ENCODE results near the gene DPP6.

DPP6 gene

GRCh38 chr7:154177584-154177983 lies 125.4 kb downstream of the DPP6 start:
- Histone ChIP-seq H3K4me3 (IDR thresholded peaks at IDR 0.05; ENCODE audit: insufficient read depth, low read depth, low read length) (no peak overlapping the region), H3K27ac (no peak overlapping the region), H3K4me1 (ENCODE audit: low read depth, poor library complexity, severe bottlenecking) (peaks cover 5% of the 10 kb centered on the region), H3K27me3 (ENCODE audit: insufficient read depth, low read depth) (no peaks in the 10 kb centered on the region), H2AFZ (ENCODE audit: low read depth) (no peak overlapping the region), H3K79me2 (ENCODE audit: insufficient read depth, low read depth) (no peaks in the 10 kb centered on the region), H3K9ac (no peak overlapping the region), H4K20me1 (ENCODE audit: insufficient read depth) (no peaks in the 10 kb centered on the region), H3K36me3 (ENCODE audit: insufficient read depth) (no peaks in the 10 kb centered on the region), H3K4me2 (no peak overlapping the region)
- TF ChIP-seq, protein P1, sequence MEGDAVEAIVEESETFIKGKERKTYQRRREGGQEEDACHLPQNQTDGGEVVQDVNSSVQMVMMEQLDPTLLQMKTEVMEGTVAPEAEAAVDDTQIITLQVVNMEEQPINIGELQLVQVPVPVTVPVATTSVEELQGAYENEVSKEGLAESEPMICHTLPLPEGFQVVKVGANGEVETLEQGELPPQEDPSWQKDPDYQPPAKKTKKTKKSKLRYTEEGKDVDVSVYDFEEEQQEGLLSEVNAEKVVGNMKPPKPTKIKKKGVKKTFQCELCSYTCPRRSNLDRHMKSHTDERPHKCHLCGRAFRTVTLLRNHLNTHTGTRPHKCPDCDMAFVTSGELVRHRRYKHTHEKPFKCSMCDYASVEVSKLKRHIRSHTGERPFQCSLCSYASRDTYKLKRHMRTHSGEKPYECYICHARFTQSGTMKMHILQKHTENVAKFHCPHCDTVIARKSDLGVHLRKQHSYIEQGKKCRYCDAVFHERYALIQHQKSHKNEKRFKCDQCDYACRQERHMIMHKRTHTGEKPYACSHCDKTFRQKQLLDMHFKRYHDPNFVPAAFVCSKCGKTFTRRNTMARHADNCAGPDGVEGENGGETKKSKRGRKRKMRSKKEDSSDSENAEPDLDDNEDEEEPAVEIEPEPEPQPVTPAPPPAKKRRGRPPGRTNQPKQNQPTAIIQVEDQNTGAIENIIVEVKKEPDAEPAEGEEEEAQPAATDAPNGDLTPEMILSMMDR (conservative IDR thresholded peaks at IDR 0.05; ENCODE audit: low read depth, low read length) = no peak

- no peak overlapping the region for H3K27ac ChIP-seq
- H3K36me3 ChIP-seq (ENCODE audit: insufficient read depth) = no peaks in the 10 kb centered on the region
- no peak overlapping the region for H3K4me3 ChIP-seq (IDR thresholded peaks at IDR 0.05; ENCODE audit: insufficient read depth, low read depth, low read length)
- H3K9ac ChIP-seq = no peak overlapping the region
- no peaks in the 10 kb centered on the region for H4K20me1 ChIP-seq (ENCODE audit: insufficient read depth)
- H2AFZ ChIP-seq (ENCODE audit: low read depth) = no peak overlapping the region
- no peaks in the 10 kb centered on the region for H3K27me3 ChIP-seq (ENCODE audit: insufficient read depth, low read depth)
- peaks cover 5% of the 10 kb centered on the region for H3K4me1 ChIP-seq (ENCODE audit: low read depth, poor library complexity, severe bottlenecking)
- no peak overlapping the region for H3K4me2 ChIP-seq
- H3K79me2 ChIP-seq (ENCODE audit: insufficient read depth, low read depth) = no peaks in the 10 kb centered on the region
- TF ChIP-seq, protein P1 (conservative IDR thresholded peaks at IDR 0.05; ENCODE audit: low read depth, low read length) = no peak
Measured at GRCh38 chr7:154178895-154179294, 126.7 kb downstream of the DPP6 start.

DNA sequence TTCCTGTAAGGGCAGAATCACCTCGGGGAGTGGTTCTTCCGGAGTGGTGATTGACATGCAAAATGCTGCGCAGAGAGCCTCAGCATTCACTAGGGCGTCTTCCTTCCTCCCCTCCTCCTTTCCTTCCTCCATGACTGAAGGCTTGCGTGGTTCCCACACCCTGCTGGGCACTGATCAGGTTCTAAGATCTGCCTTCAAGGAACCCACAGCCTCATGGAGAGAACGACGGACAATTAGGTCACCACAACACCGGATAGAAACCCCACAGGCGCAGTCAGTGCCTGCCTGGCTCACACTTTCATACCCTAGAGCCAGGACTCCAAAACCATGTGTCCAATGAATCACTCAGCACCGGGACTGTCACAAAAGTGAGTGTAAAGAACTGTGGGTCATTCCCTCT lies 131.3 kb downstream of the DPP6 start:
- no peaks in the 10 kb centered on the region for H3K79me2 ChIP-seq (ENCODE audit: insufficient read depth, low read depth)
- H3K27me3 ChIP-seq (ENCODE audit: insufficient read depth, low read depth) = no peaks in the 10 kb centered on the region
- no peak overlapping the region for H3K4me3 ChIP-seq (IDR thresholded peaks at IDR 0.05; ENCODE audit: insufficient read depth, low read depth, low read length)
- no peak overlapping the region for H3K4me2 ChIP-seq
- no peak overlapping the region for H3K9ac ChIP-seq
- H3K27ac ChIP-seq = no peak overlapping the region
- H4K20me1 ChIP-seq (ENCODE audit: insufficient read depth) = no peaks in the 10 kb centered on the region
- no peak overlapping the region for H2AFZ ChIP-seq (ENCODE audit: low read depth)
- H3K4me1 ChIP-seq (ENCODE audit: low read depth, poor library complexity, severe bottlenecking) = no peaks in the 10 kb centered on the region
- H3K36me3 ChIP-seq (ENCODE audit: insufficient read depth) = no peaks in the 10 kb centered on the region
- TF ChIP-seq, protein P1 (conservative IDR thresholded peaks at IDR 0.05; ENCODE audit: low read depth, low read length) = no peak

GRCh38 chr7:154183946-154184345 lies 131.7 kb downstream of the DPP6 start:
- Histone ChIP-seq H2AFZ (ENCODE audit: low read depth) (no peak overlapping the region), H3K79me2 (ENCODE audit: insufficient read depth, low read depth) (no peaks in the 10 kb centered on the region), H3K36me3 (ENCODE audit: insufficient read depth) (no peaks in the 10 kb centered on the region), H3K4me3 (IDR thresholded peaks at IDR 0.05; ENCODE audit: insufficient read depth, low read depth, low read length) (no peak overlapping the region), H4K20me1 (ENCODE audit: insufficient read depth) (no peaks in the 10 kb centered on the region), H3K27me3 (ENCODE audit: insufficient read depth, low read depth) (no peaks in the 10 kb centered on the region), H3K4me2 (no peak overlapping the region), H3K27ac (no peak overlapping the region), H3K9ac (no peak overlapping the region), H3K4me1 (ENCODE audit: low read depth, poor library complexity, severe bottlenecking) (no peaks in the 10 kb centered on the region)
- TF ChIP-seq, protein P1 (conservative IDR thresholded peaks at IDR 0.05; ENCODE audit: low read depth, low read length) = no peak
